Lower leg skin (tissue), 4 donors: ENCODE measurements around the gene ICAM5. TPM values are rescaled to one million over a fixed set of nuclear protein-coding genes. Genes with fewer than 3 reads are reported as not detected.
A peak's percentile ranks its signal among the peaks of the same experiment; 100 is the strongest.

Experiments
- DNase-seq, 2 donors: peaks; one replicate each; pipeline ENCODE4 v3.0.0-alpha.2; 2019; ENCODE audit warnings: low spot score in 2 of 2
- H3K4me3 ChIP-seq: fragments of 200-600 bp; sonication (generic); 2 replicates; pipeline ENCODE4 v1.5.1; 2017; ENCODE audit warnings: mild to moderate bottlenecking, low read depth; ENCODE audit not compliant: poor library complexity, severe bottlenecking
- POLR2A ChIP-seq, 2 donors: fragments of 450-650 bp; IDR thresholded peaks; one replicate each; pipeline ENCODE4 v1.6.1; 2016 to 2017; ENCODE audit warnings: antibody characterized with exemption in 2 of 2, mild to moderate bottlenecking in 1 of 2, moderate library complexity in 1 of 2
- WGBS, 2 donors: methylation state at CpG; one replicate each; pipeline ENCODE4 v1.1.5; 2018; 5-methylcytosine and 5-hydroxymethylcytosine counted together
- intact Hi-C: fragments of 100-400 bp; cut with DNase I; formaldehyde crosslinking; loops from one replicate; pipeline ENCODE4 v1.15.0; 2023; ENCODE audit warnings: low total_unique reads
- total RNA-seq, 4 donors: library from RNA; depleted of rRNA; stranded (reverse); fragments of >200 nt; gene quantifications; one replicate each; pipeline ENCODE4 v1.1.0, GENCODE V29; 2016
- TF ChIP-seq, protein P1 (sequence below), 3 donors: fragments of 450-650 bp; IDR thresholded peaks; one replicate each; pipeline ENCODE4 v1.5.1; 2016; ENCODE audit warnings: antibody characterized with exemption in 3 of 3, mild to moderate bottlenecking in 3 of 3, moderate library complexity in 2 of 3

The ICAM5 gene
- total RNA-seq, 4 donors from 2014 or later = 0.13 to 0.20 TPM; not detected in 2

DNA sequence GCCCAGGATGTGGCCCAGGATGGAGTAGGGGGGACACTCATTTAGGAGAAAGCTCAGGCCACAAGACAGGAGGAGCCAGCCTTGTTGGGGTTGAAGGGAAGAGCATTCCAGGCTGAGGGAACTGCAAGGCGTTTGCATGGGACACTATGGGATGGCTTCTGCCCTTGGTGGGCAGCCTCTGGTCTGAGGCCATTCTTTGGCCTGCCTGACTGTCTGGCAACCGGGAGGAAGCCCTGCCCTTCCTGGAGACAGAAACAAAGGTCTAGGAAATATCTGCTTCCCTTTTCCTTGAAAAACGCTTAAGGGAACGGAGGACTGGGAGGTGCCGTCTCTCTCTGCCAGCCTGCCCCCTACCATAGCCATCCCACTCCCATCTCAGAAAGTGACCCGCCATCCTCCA is 21.7 kb upstream of the ICAM5 start:
- intact Hi-C loops = loop anchor here (2.0 kb wide), 1 partner anchor 121 kb away; no protein-coding TSS in a partner anchor
- 54 to 65% methylated on average over 6 of the region's 6 CpGs for WGBS, 2 donors
- H3K4me3 ChIP-seq = no peak overlapping the region
- no peak for TF ChIP-seq POLR2A (IDR thresholded peaks at IDR 0.05)
- TF ChIP-seq, protein P1, sequence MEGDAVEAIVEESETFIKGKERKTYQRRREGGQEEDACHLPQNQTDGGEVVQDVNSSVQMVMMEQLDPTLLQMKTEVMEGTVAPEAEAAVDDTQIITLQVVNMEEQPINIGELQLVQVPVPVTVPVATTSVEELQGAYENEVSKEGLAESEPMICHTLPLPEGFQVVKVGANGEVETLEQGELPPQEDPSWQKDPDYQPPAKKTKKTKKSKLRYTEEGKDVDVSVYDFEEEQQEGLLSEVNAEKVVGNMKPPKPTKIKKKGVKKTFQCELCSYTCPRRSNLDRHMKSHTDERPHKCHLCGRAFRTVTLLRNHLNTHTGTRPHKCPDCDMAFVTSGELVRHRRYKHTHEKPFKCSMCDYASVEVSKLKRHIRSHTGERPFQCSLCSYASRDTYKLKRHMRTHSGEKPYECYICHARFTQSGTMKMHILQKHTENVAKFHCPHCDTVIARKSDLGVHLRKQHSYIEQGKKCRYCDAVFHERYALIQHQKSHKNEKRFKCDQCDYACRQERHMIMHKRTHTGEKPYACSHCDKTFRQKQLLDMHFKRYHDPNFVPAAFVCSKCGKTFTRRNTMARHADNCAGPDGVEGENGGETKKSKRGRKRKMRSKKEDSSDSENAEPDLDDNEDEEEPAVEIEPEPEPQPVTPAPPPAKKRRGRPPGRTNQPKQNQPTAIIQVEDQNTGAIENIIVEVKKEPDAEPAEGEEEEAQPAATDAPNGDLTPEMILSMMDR (IDR thresholded peaks at IDR 0.05) = no peak
- DNase-seq = no peak

DNA sequence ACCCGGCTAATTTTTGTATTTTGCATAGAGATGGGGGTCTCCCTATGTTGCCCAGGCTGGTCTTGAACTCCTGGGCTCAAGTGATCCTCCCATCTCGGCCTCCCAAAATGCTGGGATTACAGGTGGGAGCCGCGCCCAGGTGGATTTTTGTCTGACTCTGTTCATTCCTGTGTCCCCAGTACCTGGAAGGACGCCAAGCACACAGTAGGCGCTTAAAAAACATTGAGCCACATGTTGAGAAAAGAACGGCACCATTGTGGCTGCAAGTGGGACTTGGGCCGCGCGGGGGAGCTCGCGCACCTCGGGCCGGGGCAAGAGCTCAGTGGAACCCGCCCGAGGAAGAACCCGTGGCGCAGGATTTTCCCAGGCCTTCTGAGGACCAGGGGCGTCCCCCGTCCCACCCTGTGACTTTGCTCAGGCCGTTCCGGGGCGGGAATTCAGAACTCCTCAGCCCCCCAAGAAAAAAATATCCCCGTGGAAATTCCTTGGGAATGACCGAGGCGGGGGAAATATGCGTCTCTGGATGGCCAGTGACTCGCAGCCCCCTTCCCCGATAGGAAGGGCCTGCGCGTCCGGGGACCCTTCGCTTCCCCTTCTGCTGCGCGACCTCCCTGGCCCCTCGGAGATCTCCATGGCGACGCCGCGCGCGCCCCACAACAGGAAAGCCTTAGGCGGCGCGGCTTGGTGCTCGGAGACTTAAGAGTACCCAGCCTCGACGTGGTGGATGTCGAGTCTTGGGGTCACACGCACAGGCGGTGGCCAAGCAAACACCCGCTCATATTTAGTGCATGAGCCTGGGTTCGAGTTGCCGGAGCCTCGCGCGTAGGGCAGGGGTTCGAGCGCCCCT is 20.2 kb upstream of the ICAM5 start:
- peak; percentile 89 to 98 for DNase-seq
- TF ChIP-seq POLR2A (IDR thresholded peaks at IDR 0.05) = no peak
- TF ChIP-seq, protein P1 (IDR thresholded peaks at IDR 0.05) = peak in 1 of 3 donors; percentile 67
- H3K4me3 ChIP-seq = peak overlapping the region; percentile 35
- 4 to 6% methylated on average over 49 to 58 of the region's 59 CpGs for WGBS, 2 donors
- intact Hi-C loops = loop anchor here (2.0 kb wide), 1 partner anchor 119 kb away; no protein-coding TSS in a partner anchor

DNA sequence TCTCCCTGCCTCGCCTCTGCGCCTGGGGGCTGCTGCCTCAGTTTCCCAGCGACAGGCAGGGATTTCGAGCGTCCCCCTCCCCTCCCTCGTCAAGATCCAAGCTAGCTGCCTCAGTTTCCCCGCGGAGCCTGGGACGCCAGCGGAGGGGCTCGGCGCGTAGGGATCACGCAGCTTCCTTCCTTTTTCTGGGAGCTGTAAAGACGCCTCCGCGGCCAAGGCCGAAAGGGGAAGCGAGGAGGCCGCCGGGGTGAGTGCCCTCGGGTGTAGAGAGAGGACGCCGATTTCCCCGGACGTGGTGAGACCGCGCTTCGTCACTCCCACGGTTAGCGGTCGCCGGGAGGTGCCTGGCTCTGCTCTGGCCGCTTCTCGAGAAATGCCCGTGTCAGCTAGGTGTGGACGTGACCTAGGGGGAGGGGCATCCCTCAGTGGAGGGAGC is 19.6 kb upstream of the ICAM5 start:
- intact Hi-C loops = no loop called here
- 3% methylated on average over 23 to 29 of the region's 37 CpGs for WGBS, 2 donors
- H3K4me3 ChIP-seq = peak overlapping the region; percentile 35
- no peak for TF ChIP-seq POLR2A (IDR thresholded peaks at IDR 0.05)
- TF ChIP-seq, protein P1 (IDR thresholded peaks at IDR 0.05) = no peak
- peak; percentile 58 to 95 for DNase-seq

DNA sequence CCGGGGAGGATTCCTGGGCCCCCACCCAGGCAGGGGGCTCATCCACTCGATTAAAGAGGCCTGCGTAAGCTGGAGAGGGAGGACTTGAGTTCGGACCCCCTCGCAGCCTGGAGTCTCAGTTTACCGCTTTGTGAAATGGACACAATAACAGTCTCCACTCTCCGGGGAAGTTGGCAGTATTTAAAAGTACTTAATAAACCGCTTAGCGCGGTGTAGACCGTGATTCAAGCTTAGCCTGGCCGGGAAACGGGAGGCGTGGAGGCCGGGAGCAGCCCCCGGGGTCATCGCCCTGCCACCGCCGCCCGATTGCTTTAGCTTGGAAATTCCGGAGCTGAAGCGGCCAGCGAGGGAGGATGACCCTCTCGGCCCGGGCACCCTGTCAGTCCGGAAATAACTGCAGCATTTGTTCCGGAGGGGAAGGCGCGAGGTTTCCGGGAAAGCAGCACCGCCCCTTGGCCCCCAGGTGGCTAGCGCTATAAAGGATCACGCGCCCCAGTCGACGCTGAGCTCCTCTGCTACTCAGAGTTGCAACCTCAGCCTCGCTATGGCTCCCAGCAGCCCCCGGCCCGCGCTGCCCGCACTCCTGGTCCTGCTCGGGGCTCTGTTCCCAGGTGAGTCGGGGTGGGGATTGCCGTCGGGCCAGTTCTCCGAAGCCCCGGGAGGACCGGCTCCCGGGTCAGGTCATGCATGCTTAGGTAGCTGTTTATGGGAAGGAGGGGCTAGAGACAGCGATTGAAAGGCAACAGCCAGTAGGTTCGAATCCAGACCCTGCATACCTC is 18.9 kb upstream of the ICAM5 start, which contains the start of gene ICAM1:
TSS of gene ICAM1 (plus strand) at position 505 of the 779 bp plus-strand sequence. CDS start at position 545, 40 bp downstream.
- 4 to 7% methylated on average over 19 to 46 of the region's 51 CpGs for WGBS, 2 donors
- intact Hi-C loops = no loop called here
- DNase-seq = peak; percentile 83 to 98
- no peak for TF ChIP-seq POLR2A (IDR thresholded peaks at IDR 0.05)
- TF ChIP-seq, protein P1 (IDR thresholded peaks at IDR 0.05) = no peak
- peak within 1 kb of the TSS; percentile 35 for H3K4me3 ChIP-seq

DNA sequence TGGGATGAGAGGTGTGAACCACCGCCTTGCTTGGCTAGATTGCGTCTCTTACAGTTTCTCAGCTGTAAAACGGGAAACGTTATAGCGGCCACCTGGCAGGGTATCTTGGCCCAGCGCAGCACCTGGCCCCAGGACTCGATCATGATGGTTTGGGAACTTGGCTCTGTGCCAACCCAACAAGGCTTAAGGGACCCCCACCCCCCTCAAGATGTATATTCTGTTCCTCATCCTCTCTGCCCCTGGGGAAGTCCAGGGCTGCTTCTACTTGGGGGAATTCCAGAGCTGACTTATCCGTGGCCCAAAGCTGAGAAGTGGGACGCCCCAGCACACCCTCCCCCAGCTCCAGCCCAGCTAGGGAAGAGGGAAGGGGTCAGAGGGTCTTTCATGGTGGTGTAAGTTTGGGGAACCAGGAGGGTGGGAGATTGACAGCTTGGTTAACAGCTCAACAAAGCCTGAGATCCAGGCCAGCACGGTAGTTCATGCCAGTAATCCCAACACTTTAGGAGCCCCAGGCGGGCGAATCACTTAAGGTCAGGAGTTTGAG is 18.1 kb upstream of the ICAM5 start:
- no peak for TF ChIP-seq POLR2A (IDR thresholded peaks at IDR 0.05)
- TF ChIP-seq, protein P1 (IDR thresholded peaks at IDR 0.05) = no peak
- WGBS, 2 donors = 30 to 36% methylated on average over 12 of the region's 12 CpGs
- peak overlapping the region; percentile 35 for H3K4me3 ChIP-seq
- intact Hi-C loops = no loop called here
- peak in 1 of 2 donors; percentile 87 for DNase-seq
